ENCODE results near the gene FBXW7.

- TF ChIP-seq PATZ1 (CRISPR knock-in tag; IDR thresholded peaks at IDR 0.05; ENCODE audit: borderline replicate concordance): no peak
- no peak for TF ChIP-seq ZNF70 (CRISPR knock-in tag; IDR thresholded peaks at IDR 0.05)
- TF ChIP-seq, protein P1, sequence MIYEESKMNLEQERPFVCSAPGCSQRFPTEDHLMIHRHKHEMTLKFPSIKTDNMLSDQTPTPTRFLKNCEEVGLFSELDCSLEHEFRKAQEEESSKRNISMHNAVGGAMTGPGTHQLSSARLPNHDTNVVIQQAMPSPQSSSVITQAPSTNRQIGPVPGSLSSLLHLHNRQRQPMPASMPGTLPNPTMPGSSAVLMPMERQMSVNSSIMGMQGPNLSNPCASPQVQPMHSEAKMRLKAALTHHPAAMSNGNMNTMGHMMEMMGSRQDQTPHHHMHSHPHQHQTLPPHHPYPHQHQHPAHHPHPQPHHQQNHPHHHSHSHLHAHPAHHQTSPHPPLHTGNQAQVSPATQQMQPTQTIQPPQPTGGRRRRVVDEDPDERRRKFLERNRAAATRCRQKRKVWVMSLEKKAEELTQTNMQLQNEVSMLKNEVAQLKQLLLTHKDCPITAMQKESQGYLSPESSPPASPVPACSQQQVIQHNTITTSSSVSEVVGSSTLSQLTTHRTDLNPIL (CRISPR knock-in tag; IDR thresholded peaks at IDR 0.05; ENCODE audit: low read depth): no peak
- TF ChIP-seq ZC3H10 (CRISPR knock-in tag; IDR thresholded peaks at IDR 0.05): no peak
- TF ChIP-seq ZFP30 (CRISPR knock-in tag; IDR thresholded peaks at IDR 0.05): no peak
- TF ChIP-seq ARNTL (CRISPR knock-in tag; IDR thresholded peaks at IDR 0.05; ENCODE audit: borderline replicate concordance, low read depth): no peak
- TF ChIP-seq CSDC2 (CRISPR knock-in tag; IDR thresholded peaks at IDR 0.05): no peak
- TF ChIP-seq OSR1 (CRISPR knock-in tag; IDR thresholded peaks at IDR 0.05): no peak
- TF ChIP-seq, protein P2, sequence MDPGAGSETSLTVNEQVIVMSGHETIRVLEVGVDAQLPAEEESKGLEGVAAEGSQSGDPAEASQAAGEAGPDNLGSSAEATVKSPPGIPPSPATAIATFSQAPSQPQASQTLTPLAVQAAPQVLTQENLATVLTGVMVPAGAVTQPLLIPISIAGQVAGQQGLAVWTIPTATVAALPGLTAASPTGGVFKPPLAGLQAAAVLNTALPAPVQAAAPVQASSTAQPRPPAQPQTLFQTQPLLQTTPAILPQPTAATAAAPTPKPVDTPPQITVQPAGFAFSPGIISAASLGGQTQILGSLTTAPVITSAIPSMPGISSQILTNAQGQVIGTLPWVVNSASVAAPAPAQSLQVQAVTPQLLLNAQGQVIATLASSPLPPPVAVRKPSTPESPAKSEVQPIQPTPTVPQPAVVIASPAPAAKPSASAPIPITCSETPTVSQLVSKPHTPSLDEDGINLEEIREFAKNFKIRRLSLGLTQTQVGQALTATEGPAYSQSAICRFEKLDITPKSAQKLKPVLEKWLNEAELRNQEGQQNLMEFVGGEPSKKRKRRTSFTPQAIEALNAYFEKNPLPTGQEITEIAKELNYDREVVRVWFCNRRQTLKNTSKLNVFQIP (CRISPR knock-in tag; IDR thresholded peaks at IDR 0.05; ENCODE audit: borderline replicate concordance, low read depth): no peak
- TF ChIP-seq ISL1 (CRISPR knock-in tag; IDR thresholded peaks at IDR 0.05): no peak
- no peak for TF ChIP-seq TOX (CRISPR knock-in tag; IDR thresholded peaks at IDR 0.05; ENCODE audit: borderline replicate concordance)
- TF ChIP-seq TCF4 (CRISPR knock-in tag; IDR thresholded peaks at IDR 0.05; ENCODE audit: borderline replicate concordance): no peak
- no peak for TF ChIP-seq PPARA (CRISPR knock-in tag; IDR thresholded peaks at IDR 0.05; ENCODE audit: borderline replicate concordance)
These were observed 258.6 kb downstream of the FBXW7 start for GRCh38 chr4:152277333-152277732.
